DOHH2 (cell line): Measurements from ENCODE around the gene HPSE2.

ENCODE experiments used
- H3F3A ChIP-seq: fragments of 200-600 bp; sonication (generic), shearing (Covaris generic); 2 replicates; pipeline ENCODE4 v1.6.0; 2016; ENCODE audit warnings: antibody characterized with exemption, mild to moderate bottlenecking; ENCODE audit not compliant: control insufficient read depth, insufficient read depth
- H3K27ac ChIP-seq: fragments of 200-600 bp; sonication (generic); 2 replicates; pipeline ENCODE4 v1.5.1; 2014; ENCODE audit warnings: low read depth, mild to moderate bottlenecking, low read length, moderate library complexity
- H3K27me3 ChIP-seq: fragments of 200-600 bp; sonication (generic); 2 replicates; pipeline ENCODE4 v1.6.1; 2014; ENCODE audit warnings: mild to moderate bottlenecking, low read length, mixed read lengths; ENCODE audit not compliant: control insufficient read depth
- H3K36me3 ChIP-seq: fragments of 200-600 bp; sonication (generic); 2 replicates; pipeline ENCODE4 v1.6.1; 2014; ENCODE audit warnings: mild to moderate bottlenecking, low read length, moderate library complexity, mixed read lengths; ENCODE audit not compliant: control insufficient read depth
- H3K4me1 ChIP-seq: fragments of 200-600 bp; sonication (generic); 2 replicates; pipeline ENCODE4 v1.6.1; 2014; ENCODE audit warnings: mild to moderate bottlenecking, low read length, mixed read lengths; ENCODE audit not compliant: control insufficient read depth
- H3K4me2 ChIP-seq: fragments of 200-600 bp; sonication (generic); 2 replicates; pipeline ENCODE4 v1.6.0; 2014; ENCODE audit warnings: mild to moderate bottlenecking, low read length, moderate library complexity
- H3K4me3 ChIP-seq: fragments of 200-600 bp; sonication (generic); 2 replicates; pipeline ENCODE4 v1.5.1; 2014; ENCODE audit warnings: mild to moderate bottlenecking, low read length, mixed read lengths
- H3K79me2 ChIP-seq: fragments of 200-600 bp; sonication (generic); 2 replicates; pipeline ENCODE4 v1.6.1; 2014; ENCODE audit warnings: mild to moderate bottlenecking, low read length, mixed read lengths; ENCODE audit not compliant: control insufficient read depth
- H3K9me2 ChIP-seq: fragments of 200-600 bp; sonication (generic); replicated peaks from 2 replicates; pipeline ENCODE4 v1.6.1; 2014; ENCODE audit warnings: mild to moderate bottlenecking, low read length, mixed read lengths; ENCODE audit not compliant: control insufficient read depth
- H3K9me3 ChIP-seq: fragments of 200-600 bp; sonication (generic); 2 replicates; pipeline ENCODE4 v1.6.1; 2014; ENCODE audit warnings: antibody characterized with exemption, low read length, mixed read lengths; ENCODE audit not compliant: control insufficient read depth, insufficient read depth
- H4K20me1 ChIP-seq: fragments of 200-600 bp; sonication (generic); 2 replicates; pipeline ENCODE4 v1.6.0; 2014; ENCODE audit warnings: low read depth, mild to moderate bottlenecking, antibody characterized with exemption, low read length, moderate library complexity; ENCODE audit not compliant: control insufficient read depth, insufficient read depth
- CTCF ChIP-seq: fragments of 200-600 bp; sonication (generic); IDR thresholded peaks from one replicate; pipeline ENCODE4 v1.5.1; 2014; ENCODE audit warnings: antibody characterized with exemption, mild to moderate bottlenecking, low read depth, low read length; ENCODE audit not compliant: poor library complexity, severe bottlenecking
- EZH2phosphoT487 ChIP-seq: fragments of 200-600 bp; sonication (generic); IDR thresholded peaks from 2 replicates; pipeline ENCODE4 v1.6.1; 2017; ENCODE audit warnings: borderline replicate concordance, mild to moderate bottlenecking, antibody characterized with exemption, low read length, moderate library complexity, mixed read lengths

The HPSE2 gene

GRCh38 chr10:98416606-98417388 is 818.9 kb downstream of the HPSE2 start:
- H3K4me2 ChIP-seq: no peak overlapping the region
- H3K79me2 ChIP-seq: no peaks in the 10 kb centered on the region
- H3K4me3 ChIP-seq: no peak overlapping the region
- no peaks in the 10 kb centered on the region for H3K9me2 ChIP-seq
- H4K20me1 ChIP-seq: no peaks in the 10 kb centered on the region
- no peak overlapping the region for H3K27ac ChIP-seq
- peaks cover 6% of the 10 kb centered on the region; the same call in 1 of the 2 replicates for H3K36me3 ChIP-seq
- TF ChIP-seq EZH2phosphoT487 (no peak), CTCF (no peak)
- no peaks in the 10 kb centered on the region for H3K27me3 ChIP-seq
- no peaks in the 10 kb centered on the region for H3F3A ChIP-seq
- H3K4me1 ChIP-seq: peaks cover 8% of the 10 kb centered on the region
- H3K9me3 ChIP-seq: no peaks in the 10 kb centered on the region

GRCh38 chr10:98415731-98416119 is 819.9 kb downstream of the HPSE2 start:
- H3K27me3 ChIP-seq: no peaks in the 10 kb centered on the region
- TF ChIP-seq EZH2phosphoT487 (no peak), CTCF (no peak)
- H3K9me3 ChIP-seq: no peaks in the 10 kb centered on the region
- no peak overlapping the region for H3K4me3 ChIP-seq
- no peak overlapping the region for H3K27ac ChIP-seq
- no peaks in the 10 kb centered on the region for H3K79me2 ChIP-seq
- peaks cover 6% of the 10 kb centered on the region; the same call in 1 of the 2 replicates for H3K36me3 ChIP-seq
- peaks cover 8% of the 10 kb centered on the region for H3K4me1 ChIP-seq
- no peaks in the 10 kb centered on the region for H3K9me2 ChIP-seq
- no peaks in the 10 kb centered on the region for H4K20me1 ChIP-seq
- no peak overlapping the region for H3K4me2 ChIP-seq
- no peaks in the 10 kb centered on the region for H3F3A ChIP-seq

GRCh38 chr10:98414932-98415730 is 820.5 kb downstream of the HPSE2 start, which contains the start of gene PYROXD2:
Gene PYROXD2, minus strand, starts transcription at chr10:98415182. Its CDS starts 47 bp downstream, at chr10:98415135.
- no peaks in the 10 kb centered on the region for H3K27me3 ChIP-seq
- H3K9me2 ChIP-seq: no peaks in the 10 kb centered on the region
- peak within 1 kb of the TSS; percentile 54 for H3K4me2 ChIP-seq
- peaks cover 6% of the 10 kb centered on the region; the same call in 1 of the 2 replicates for H3K36me3 ChIP-seq
- H4K20me1 ChIP-seq: no peaks in the 10 kb centered on the region
- no peaks in the 10 kb centered on the region for H3K79me2 ChIP-seq
- peak within 1 kb of the TSS; percentile 45 for H3K4me3 ChIP-seq
- TF ChIP-seq CTCF (no peak), EZH2phosphoT487 (no peak)
- H3K4me1 ChIP-seq: peaks cover 8% of the 10 kb centered on the region
- no peaks in the 10 kb centered on the region for H3K9me3 ChIP-seq
- H3K27ac ChIP-seq: no peak within 1 kb of the TSS
- no peaks in the 10 kb centered on the region for H3F3A ChIP-seq
